Fibroblast of the conjunctiva (primary cell): ENCODE measurements around the gene PLXNB1.

ENCODE experiments used
- DNase-seq: peaks from one replicate; pipeline ENCODE4 v3.0.0-alpha.2; 2010; ENCODE audit warnings: low read depth

Gene PLXNB1

DNA sequence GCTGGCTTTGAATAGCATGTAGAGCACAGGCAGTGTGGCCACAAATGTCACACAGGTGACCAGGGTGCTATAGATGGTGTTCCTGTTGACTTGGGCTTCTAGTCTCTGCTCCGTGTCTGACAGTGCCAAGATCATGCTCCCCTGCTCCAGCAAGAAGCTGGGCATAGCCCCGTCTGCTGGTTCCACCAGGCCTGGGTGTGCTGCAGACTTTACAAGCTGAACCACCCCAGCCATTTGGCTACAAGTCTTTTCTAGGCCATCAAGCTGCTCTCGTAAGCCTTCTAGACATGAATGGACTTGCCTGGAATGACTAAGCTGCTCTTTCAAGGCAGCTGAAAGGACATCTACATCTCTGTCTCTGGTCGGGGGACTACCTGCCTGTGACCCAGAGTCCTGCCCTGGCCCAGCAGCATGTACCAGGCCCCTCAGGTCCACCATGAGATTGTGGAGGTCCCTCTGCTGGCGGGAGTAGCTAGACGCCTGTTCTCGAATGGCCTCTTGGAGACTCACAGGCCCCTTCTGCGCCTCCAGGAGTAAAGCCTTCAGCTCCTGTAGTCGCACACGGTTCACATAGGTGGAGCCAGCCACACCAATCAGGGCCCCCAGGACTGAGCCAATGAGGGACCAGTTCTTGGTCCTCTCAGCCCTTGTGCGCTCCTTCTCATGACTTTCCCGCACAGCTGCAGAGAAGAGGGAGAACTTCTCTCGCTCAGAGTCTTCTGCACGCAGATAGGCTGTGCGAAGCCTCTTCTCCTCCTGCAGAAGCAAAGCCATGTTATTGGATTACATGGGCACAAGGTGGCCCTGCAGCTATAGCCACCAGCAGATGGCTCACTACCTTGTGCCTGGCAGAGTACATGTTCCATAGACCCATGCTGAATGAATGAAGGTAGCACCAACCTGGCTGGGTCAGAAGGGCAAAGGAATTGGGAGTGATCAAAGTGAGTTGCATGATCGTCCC, 2.8 kb upstream of the PLXNB1 start:
- DNase-seq: no peak

GRCh38 chr3:48431224-48432029, 1.5 kb upstream of the PLXNB1 start:
- no peak for DNase-seq

- DNase-seq: no peak
Observed at GRCh38 chr3:48430708-48431101, 819 bp upstream of the PLXNB1 start.

GRCh38 chr3:48429317-48429959, 448 bp downstream of the PLXNB1 start:
- DNase-seq: no peak

DNA sequence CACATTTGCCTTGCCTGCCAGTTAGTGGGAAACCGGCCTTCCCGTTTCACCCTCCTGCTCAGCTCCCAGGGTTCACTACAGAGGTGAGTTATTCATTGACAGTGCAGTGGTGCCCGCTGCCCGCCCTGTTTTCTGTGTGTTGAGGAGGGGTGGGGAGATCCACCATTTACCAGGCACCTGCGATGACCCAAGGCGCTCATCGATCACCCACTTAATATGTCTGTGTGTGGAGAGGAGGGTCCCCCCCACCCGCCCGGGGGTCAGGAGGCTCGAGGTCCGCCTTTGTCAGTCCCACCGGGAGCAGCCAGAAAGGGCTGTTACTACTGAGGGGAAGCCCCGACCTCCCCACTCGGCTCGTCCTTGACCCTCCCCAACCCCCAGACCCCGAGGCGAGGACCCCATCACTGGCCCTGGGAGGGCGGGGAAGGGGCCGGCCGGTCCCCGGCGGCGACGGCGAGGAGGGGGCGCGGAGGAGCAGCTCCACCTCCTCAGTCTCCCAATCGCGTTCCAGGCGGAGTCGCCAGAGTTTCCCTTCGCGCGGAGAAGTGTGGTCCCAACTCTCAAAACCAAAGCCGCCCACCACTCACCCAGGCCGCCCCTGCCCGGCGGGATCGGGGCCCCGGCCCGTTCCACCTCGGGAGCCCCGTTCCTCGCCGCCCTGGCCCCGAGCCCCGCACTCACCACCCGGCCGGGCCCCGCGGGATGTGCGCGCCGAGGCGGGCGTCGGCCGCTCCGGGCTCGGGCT, 1.1 kb downstream of the PLXNB1 start:
- DNase-seq: no peak

GRCh38 chr3:48428088-48428571, 1.8 kb downstream of the PLXNB1 start:
- DNase-seq: no peak

DNA sequence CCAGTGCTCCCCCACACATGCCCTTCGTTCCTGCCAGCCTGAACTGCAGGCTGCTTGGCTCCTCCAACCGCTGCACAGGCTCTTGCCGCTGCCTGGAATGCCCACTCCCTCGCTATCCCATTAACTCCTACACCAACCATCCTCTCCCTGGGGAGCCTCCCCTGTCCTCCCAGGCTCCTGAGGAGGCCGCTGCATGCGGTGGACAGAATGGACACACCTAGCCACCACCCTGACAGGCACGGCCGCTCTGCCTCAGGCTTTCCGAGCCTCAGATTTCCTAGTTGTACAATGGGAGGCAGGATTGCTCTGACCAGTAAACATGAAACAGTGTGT, 2.3 kb downstream of the PLXNB1 start:
- DNase-seq: no peak

DNA sequence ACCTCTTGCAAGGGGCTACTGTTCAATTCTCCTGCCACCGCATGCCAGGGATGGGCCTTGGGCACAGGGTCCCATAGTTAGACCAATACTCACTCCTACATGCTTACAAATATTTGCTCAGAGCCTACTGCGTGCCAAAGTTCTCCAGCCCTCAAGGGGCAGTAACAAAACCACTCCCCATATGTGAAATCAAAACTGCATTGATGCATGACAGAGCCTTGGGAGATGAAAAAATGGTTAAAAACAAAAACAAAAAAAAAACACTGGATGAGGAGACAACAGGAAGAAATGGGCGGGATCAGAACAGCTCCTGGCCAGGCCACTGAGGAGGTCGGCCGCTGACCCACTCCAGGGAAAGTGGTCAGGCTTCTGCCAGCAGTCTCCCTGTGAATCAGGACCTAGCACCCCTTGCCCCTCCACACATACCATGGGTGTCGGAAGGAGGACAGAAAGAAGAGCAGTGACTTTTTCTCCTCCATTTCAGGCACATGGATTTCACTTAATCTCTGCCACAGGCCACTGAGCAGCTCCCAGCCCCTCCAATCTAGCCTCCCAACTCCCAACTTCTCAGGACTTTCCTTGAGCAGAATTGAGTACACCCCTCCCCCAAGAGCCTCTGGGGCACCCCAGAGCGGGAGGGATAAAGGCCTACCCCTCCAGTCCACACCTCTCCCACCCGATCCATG, 2.8 kb downstream of the PLXNB1 start:
- no peak for DNase-seq

DNA sequence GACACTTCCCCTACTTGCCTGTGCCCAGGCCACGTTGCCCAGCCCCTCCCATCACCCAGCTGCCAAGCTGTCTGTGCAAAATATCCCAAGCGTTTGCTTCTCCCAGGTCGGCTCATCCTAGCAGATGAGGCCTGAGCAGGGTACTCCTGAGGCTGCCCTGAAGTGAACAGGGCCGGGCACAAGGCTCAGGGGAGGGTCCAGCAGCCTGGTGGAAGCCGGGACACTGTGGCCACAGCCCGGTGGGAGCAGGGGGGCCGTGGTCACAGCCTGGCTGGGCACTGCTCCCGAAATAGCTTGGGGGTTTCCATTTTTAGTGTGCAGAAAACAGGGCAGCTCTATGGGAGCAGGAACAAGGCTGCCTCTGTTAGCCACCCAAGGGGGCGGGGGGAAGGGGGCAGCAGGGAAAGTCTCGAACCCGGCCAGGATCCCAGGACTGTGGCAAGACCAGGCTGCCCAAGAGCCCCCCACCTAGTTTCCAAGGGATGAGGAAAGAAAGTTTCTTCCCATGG, 3.4 kb downstream of the PLXNB1 start:
- DNase-seq: no peak

DNA sequence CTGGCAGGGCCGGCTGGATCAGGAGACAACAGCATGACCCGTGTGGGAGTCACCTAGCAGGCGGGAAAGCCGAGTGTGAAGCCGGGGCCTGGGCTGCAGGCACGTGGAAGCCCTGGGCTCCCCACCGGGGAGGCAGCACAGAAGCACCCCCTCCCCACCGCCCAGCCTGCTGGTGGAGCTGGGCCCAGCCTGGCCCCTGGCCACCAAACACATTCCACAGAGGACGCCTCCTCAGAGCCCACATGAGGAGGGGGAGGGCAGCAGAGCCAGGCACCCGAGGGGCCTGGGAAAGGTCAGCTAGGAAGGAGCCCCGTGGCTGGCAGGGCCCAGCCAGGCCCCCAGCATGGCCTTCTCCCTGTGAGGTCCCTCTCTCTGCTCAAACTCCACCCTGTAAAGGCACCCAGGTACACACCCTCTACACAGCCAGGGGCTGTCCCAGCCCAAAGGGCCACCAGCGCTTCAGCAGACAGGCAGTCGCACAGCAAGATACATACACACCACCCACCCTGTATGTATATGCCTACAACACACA, 4.5 kb downstream of the PLXNB1 start:
- DNase-seq: no peak

- DNase-seq: no peak
Observed at GRCh38 chr3:48423883-48424695, 5.8 kb downstream of the PLXNB1 start.

GRCh38 chr3:48423241-48423882, 6.5 kb downstream of the PLXNB1 start:
- no peak for DNase-seq

GRCh38 chr3:48422681-48423080, 7.2 kb downstream of the PLXNB1 start:
- DNase-seq: no peak

DNA sequence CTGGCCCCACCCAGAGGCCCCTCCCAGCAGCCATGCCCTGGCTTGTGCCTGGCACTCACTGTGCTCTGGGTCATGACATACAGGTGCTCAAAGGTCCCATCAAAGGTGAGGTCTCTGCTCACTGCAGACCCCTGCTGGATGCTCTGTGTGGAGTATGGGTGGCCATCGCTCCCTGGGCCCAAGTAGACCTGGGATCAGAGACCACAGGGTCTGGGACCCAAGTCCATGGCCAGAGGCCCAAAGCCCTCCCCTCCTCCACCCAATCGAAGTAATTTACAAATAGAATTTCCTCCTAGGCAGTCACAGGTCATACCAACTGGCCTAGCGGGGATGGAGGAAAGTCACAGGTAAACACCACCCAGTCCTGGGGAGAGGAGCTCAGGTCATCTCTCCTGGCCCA, 7.6 kb downstream of the PLXNB1 start:
- DNase-seq: no peak

DNA sequence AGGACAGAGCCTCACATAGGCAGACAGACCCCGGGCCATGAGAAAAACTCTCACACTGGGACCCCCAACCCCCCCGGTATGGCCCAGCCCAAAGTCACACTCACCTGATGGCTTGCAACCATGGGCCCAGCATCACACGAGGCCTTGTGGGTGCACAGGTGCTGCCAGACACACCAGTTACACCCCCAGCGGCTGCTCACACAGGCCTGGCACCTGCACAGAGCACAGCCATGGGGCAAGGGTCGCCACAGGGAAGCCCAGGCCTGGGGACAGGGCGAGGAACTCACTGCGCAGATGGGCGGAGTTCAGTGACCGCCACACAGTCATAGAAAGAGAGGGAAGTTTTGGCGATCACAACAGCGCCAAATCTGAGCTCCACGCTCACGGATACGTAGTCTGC, 9.3 kb downstream of the PLXNB1 start:
- DNase-seq: no peak

- no peak for DNase-seq
Observed at GRCh38 chr3:48419597-48419996, 10.3 kb downstream of the PLXNB1 start.

DNA sequence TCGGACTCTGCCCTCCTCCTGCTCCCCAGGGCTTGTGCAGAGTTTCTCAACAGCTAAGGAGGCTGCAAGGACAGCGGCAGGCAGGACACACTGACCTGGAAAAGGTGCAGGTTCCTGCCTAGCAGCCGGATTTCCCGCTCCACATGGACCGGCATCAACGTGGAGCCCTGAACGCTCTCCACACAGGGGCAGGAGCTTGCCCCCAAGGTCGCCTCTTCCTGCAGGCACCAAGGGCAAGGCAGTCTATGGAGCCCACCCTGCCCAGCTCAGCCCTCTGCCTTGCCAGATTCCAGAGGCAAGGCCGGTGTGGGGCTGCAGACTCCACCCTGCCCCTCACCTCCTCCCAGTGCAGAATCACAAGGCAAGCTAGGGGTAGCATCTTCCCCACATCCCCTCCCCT, 10.7 kb downstream of the PLXNB1 start:
- no peak for DNase-seq

GRCh38 chr3:48418651-48419050, 11.2 kb downstream of the PLXNB1 start:
- no peak for DNase-seq

DNA sequence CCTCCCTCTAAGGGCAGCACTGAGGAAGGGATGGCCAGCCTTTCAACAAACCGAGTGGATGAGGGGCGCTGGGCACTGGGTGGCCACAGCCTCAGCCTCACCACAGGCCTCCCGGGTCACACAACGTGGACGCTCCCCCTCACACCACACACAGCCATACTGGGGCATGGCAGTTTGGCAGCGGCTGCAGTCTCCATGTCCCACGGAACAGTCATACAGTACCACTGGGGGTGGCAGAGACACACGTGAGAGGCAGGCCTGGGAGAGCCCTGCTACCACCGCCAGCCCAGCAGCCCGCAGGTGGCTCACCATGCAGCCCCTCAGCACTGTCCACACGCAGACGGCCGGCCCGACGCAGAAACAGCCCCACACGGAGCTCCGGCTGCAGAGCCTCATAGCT, 11.7 kb downstream of the PLXNB1 start:
- no peak for DNase-seq
